8988T (cell line): ENCODE results near the gene IER5.
"Not testable (repeated sequence)": the region's sequence is repeated elsewhere in the genome, so short reads cannot be mapped to it uniquely, and the experiment has no call there.

ENCODE experiments used
- DNase-seq: peaks from one replicate; pipeline ENCODE4 v3.0.0; 2011

Gene IER5

GRCh38 chr1:181088079-181089016 is at the start of gene IER5:
Gene IER5 (plus strand): TSS chr1:181088700. CDS start chr1:181088903, 203 bp downstream.
- peak; percentile 66 for DNase-seq

GRCh38 chr1:181040284-181040865 is 48.1 kb upstream of the IER5 start:
- DNase-seq = no peak

GRCh38 chr1:181043025-181043888 is 45.2 kb upstream of the IER5 start:
- no peak for DNase-seq

- no peak for DNase-seq
These were observed 44.0 kb upstream of the IER5 start for GRCh38 chr1:181044449-181044966.

GRCh38 chr1:181045946-181046345 is 42.6 kb upstream of the IER5 start:
- not testable (repeated sequence) for DNase-seq

- DNase-seq = no peak
These were observed 39.1 kb upstream of the IER5 start for GRCh38 chr1:181049378-181049777.

GRCh38 chr1:181050922-181051321 is 37.6 kb upstream of the IER5 start:
- no peak for DNase-seq

GRCh38 chr1:181056560-181056959 is 31.9 kb upstream of the IER5 start:
- DNase-seq = no peak

GRCh38 chr1:181057079-181057478 is 31.4 kb upstream of the IER5 start:
- DNase-seq = no peak

- DNase-seq = no peak
These were observed 29.1 kb upstream of the IER5 start for GRCh38 chr1:181059435-181059834.

- no peak for DNase-seq
These were observed 28.4 kb upstream of the IER5 start for GRCh38 chr1:181060066-181060465.

GRCh38 chr1:181060947-181061346 is 27.6 kb upstream of the IER5 start:
- DNase-seq = not testable (repeated sequence)

- no peak for DNase-seq
These were observed 27.0 kb upstream of the IER5 start for GRCh38 chr1:181061487-181061886.

- no peak for DNase-seq
These were observed 26.3 kb upstream of the IER5 start for GRCh38 chr1:181061891-181062835.

GRCh38 chr1:181062836-181063428 is 25.6 kb upstream of the IER5 start:
- no peak for DNase-seq

GRCh38 chr1:181064011-181064623 is 24.4 kb upstream of the IER5 start:
- no peak for DNase-seq

GRCh38 chr1:181064702-181065101 is 23.8 kb upstream of the IER5 start:
- DNase-seq = no peak

- no peak for DNase-seq
These were observed 14.9 kb upstream of the IER5 start for GRCh38 chr1:181073638-181074037.

GRCh38 chr1:181075766-181076350 is 12.6 kb upstream of the IER5 start:
- DNase-seq = no peak

GRCh38 chr1:181076852-181077251 is 11.6 kb upstream of the IER5 start:
- DNase-seq = no peak
